ENCODE measurements around the gene LRFN2. TPM values are rescaled to one million over a fixed set of nuclear protein-coding genes. Genes with fewer than 3 reads are reported as not detected.

The LRFN2 gene
- total and polyA plus RNA-seq, 4 donors = under 0.01 to 0.01 TPM; not detected in 2

DNA sequence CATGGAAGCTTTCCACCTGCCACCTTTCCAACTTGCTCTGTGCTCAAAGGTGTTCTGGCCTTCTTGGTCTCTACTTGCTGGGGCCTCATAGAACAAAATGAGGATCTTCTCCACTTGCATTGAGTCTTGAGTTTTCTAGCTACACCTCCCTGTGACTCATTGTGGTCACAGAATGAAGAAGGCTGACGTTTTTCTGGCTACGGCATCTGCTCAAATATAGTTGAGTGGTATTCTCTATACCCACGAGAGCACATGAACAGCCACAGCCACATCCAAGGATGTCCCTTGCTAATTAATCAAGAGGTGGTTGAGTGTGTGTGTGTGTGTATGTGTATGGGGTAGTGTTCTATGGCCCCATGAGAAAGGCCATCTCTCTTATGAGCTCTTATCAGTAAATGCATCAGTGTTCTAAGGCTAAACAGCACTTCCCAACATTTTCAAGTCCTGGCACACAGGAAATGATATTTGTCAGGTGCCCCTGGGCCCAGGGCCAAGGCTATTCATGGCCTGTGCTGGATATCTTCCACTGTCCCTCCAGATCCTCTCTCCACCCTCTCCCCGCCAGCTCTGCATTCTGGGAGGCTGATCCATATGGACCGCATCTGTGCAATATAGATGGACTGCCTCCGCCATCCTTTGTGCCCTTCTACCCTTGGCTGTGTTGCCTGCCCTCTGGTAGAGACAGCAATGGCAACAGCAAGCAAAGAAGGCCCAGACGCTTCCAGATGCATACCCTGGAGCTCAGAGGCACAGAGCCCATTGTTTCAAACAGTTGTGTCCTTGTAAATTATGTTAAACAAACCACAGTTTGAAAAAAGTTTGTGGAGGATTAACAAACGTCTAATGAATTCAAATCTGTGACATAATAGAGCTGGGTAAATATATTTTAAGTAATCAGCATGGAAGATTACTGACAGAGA is 150.2 kb downstream of the LRFN2 start:
- no peak for DNase-seq (ENCODE audit: low spot score)
- Histone ChIP-seq H3K9ac (ENCODE audit: low read depth in 1 of 2, low read length in 2 of 2) (no peak overlapping the region), H3K27ac (ENCODE audit: low read depth in 1 of 2, low read length in 2 of 2) (no peak overlapping the region), H3K27me3 (ENCODE audit: control insufficient read depth in 4 of 4, insufficient read depth in 4 of 4, low read length in 3 of 4) (no peaks in the 10 kb centered on the region), H3K36me3 (ENCODE audit: control insufficient read depth in 4 of 4, insufficient read depth in 3 of 4, low read depth in 1 of 4, low read length in 3 of 4) (no peaks in the 10 kb centered on the region), H3K4me3 (ENCODE audit: low read depth in 1 of 3, low read length in 3 of 3) (no peak overlapping the region), H3K9me3 (ENCODE audit: control insufficient read depth in 4 of 4, low read length in 3 of 4) (no peaks in the 10 kb centered on the region), H3K4me1 (ENCODE audit: control insufficient read depth in 4 of 4, insufficient read depth in 4 of 4, low read length in 3 of 4) (no peaks in the 10 kb centered on the region)
- WGBS = 85% methylated on average over 8 of the region's 8 CpGs
- TF ChIP-seq FOXA1 (IDR thresholded peaks at IDR 0.05) (no peak), YY1 (IDR thresholded peaks at IDR 0.05) (no peak), GABPA (IDR thresholded peaks at IDR 0.05 in 1 of 2, conservative IDR thresholded peaks at IDR 0.05 in 1 of 2) (no peak), RAD21 (IDR thresholded peaks at IDR 0.05) (no peak), EGR1 (IDR thresholded peaks at IDR 0.05; ENCODE audit: low read depth in 2 of 2) (no peak)

DNA sequence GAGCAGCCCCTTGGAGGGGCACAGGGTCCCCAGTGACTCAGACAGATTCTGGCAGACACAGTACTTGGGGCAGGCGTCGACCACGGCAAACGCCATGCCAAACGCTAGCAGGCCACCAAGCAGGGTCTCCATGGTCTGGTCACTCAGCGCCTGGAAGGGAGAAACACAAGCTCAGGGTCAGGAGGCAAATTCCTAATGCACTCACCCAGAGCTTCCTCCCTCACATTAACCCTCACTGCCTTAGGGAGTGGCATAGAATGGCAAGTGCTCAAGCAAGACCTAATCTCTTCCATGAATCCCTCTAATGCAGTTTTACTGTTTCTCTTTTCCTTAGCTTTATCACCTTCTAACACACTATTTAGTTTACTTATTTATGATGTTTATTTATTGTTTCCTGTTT is 154.2 kb downstream of the LRFN2 start:
- no peak overlapping the region for H3K27ac ChIP-seq (ENCODE audit: low read depth in 1 of 2, low read length in 2 of 2)
- no peaks in the 10 kb centered on the region for H3K36me3 ChIP-seq (ENCODE audit: control insufficient read depth in 4 of 4, insufficient read depth in 3 of 4, low read depth in 1 of 4, low read length in 3 of 4)
- H3K27me3 ChIP-seq (ENCODE audit: control insufficient read depth in 4 of 4, insufficient read depth in 4 of 4, low read length in 3 of 4) = no peaks in the 10 kb centered on the region
- no peak for DNase-seq (ENCODE audit: low spot score)
- TF ChIP-seq HNF4A (conservative IDR thresholded peaks at IDR 0.05) = no peak
- TF ChIP-seq CTCF (IDR thresholded peaks at IDR 0.05; ENCODE audit: low read depth, low read length, missing input control) = no peak
- no peak for TF ChIP-seq ATF3 (IDR thresholded peaks at IDR 0.05)
- no peak for TF ChIP-seq HNF4G (IDR thresholded peaks at IDR 0.05)
- TF ChIP-seq FOXA1 (IDR thresholded peaks at IDR 0.05) = no peak
- TF ChIP-seq EGR1 (IDR thresholded peaks at IDR 0.05; ENCODE audit: low read depth in 2 of 2) = no peak
- no peak for TF ChIP-seq GABPA (IDR thresholded peaks at IDR 0.05 in 1 of 2, conservative IDR thresholded peaks at IDR 0.05 in 1 of 2)
- no peak for TF ChIP-seq RAD21 (IDR thresholded peaks at IDR 0.05)
- TF ChIP-seq, protein P1, sequence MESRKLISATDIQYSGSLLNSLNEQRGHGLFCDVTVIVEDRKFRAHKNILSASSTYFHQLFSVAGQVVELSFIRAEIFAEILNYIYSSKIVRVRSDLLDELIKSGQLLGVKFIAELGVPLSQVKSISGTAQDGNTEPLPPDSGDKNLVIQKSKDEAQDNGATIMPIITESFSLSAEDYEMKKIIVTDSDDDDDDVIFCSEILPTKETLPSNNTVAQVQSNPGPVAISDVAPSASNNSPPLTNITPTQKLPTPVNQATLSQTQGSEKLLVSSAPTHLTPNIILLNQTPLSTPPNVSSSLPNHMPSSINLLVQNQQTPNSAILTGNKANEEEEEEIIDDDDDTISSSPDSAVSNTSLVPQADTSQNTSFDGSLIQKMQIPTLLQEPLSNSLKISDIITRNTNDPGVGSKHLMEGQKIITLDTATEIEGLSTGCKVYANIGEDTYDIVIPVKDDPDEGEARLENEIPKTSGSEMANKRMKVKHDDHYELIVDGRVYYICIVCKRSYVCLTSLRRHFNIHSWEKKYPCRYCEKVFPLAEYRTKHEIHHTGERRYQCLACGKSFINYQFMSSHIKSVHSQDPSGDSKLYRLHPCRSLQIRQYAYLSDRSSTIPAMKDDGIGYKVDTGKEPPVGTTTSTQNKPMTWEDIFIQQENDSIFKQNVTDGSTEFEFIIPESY (IDR thresholded peaks at IDR 0.05) = no peak
- no peak for TF ChIP-seq SP1 (IDR thresholded peaks at IDR 0.05)
- no peak for TF ChIP-seq YY1 (IDR thresholded peaks at IDR 0.05)
- TF ChIP-seq TAF1 (conservative IDR thresholded peaks at IDR 0.05) = no peak
- no peak for TF ChIP-seq FOXA2 (IDR thresholded peaks at IDR 0.05)
- TF ChIP-seq RXRA (IDR thresholded peaks at IDR 0.05) = no peak
- TF ChIP-seq JUND (IDR thresholded peaks at IDR 0.05) = no peak
- no peak for TF ChIP-seq MAX (IDR thresholded peaks at IDR 0.05)
- no peak for TF ChIP-seq NR2F2 (IDR thresholded peaks at IDR 0.05)
- no peaks in the 10 kb centered on the region for H3K4me1 ChIP-seq (ENCODE audit: control insufficient read depth in 4 of 4, insufficient read depth in 4 of 4, low read length in 3 of 4)
- 91% methylated on average over 6 of the region's 6 CpGs for WGBS
- no peaks in the 10 kb centered on the region for H3K9me3 ChIP-seq (ENCODE audit: control insufficient read depth in 4 of 4, low read length in 3 of 4)
- no peak overlapping the region for H3K9ac ChIP-seq (ENCODE audit: low read depth in 1 of 2, low read length in 2 of 2)
- H3K4me3 ChIP-seq (ENCODE audit: low read depth in 1 of 3, low read length in 3 of 3) = no peak overlapping the region
